ENCODE results near the gene TM4SF18. TPM values are rescaled to one million over a fixed set of nuclear protein-coding genes. Genes with fewer than 3 reads are reported as not detected.

Gene TM4SF18
- total RNA-seq, 2 experiments from 2014 or later: not detected

GRCh38 chr3:149274220-149274619 lies 59.2 kb downstream of the TM4SF18 start:
- Mint-ChIP-seq H3K4me3 (no peak overlapping the region), H3K36me3 (no peaks in the 10 kb centered on the region), H3K27me3 (peaks cover 7% of the 10 kb centered on the region), H3K9me3 (no peaks in the 10 kb centered on the region), H3K27ac (no peak overlapping the region), H3K4me1 (peaks cover 11% of the 10 kb centered on the region)
- POLR2A ChIA-PET: interaction anchor here (1.0 kb wide), 2 partner anchors 145 to 154 kb away, joined by 3 to 4 read pairs; partner anchors contain the start of gene HPS3
- no peak for DNase-seq
- no peak for ATAC-seq (ENCODE audit: low read depth)

DNA sequence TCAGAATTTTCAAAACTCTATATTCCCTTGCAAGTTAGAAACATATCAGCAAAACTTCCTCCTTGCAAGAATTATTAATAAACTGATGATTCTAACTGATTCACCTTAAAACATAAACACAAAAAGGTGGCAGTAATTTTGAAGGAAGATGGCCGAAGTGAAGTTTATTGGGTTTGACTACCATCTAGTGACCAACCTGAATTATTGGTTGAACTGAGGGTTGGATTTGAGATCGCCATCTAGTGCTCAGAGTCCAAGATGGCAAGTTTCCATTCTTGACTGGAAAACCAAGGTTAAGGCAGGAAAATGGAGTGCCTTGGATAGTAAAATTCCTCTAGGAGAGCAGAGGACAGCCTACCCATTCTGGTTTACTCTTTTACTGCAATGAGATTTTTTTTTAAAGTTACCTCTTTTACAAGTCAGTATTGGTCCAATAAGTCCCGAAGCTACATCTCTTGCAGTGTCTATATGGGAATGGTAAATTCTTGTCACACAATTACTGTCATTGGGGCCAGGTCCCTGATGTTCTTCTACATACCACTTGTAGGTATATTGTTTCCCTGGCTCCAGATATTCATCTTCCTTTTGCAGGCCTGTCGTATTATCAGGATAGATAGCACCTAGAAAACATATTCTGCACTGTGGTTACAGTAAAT lies 60.2 kb downstream of the TM4SF18 start:
- DNase-seq: no peak
- POLR2A ChIA-PET: interaction anchor here (0.6 to 1.0 kb wide), 3 partner anchors 49 to 153 kb away, joined by 3 to 4 read pairs (median 3); partner anchors contain the start of gene HPS3

DNA sequence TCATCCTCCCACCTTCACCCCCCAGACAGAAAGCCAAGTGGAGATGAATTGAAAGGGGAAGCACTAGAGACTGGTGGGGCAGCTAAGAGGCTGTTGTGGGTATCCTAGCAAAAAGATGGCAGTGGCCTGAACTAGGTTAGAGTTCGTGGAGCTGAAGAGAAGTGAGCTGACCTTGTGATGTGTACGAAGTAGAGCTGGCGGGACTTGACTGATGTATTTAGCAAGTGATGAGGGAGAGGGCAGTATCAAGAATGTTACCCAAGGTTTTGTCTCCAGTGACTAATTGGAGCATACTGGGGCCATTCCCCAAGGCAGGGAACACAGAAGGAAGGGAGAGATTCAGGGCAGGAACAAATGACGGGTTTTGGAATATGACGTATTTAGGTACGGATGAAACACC lies 61.8 kb downstream of the TM4SF18 start:
- Mint-ChIP-seq H3K36me3 (no peaks in the 10 kb centered on the region), H3K4me1 (peaks cover 2% of the 10 kb centered on the region), H3K4me3 (no peak overlapping the region), H3K27me3 (peaks cover 7% of the 10 kb centered on the region), H3K27ac (no peak overlapping the region), H3K9me3 (no peaks in the 10 kb centered on the region)
- DNase-seq (no peak), ATAC-seq (ENCODE audit: low read depth) (no peak)
- POLR2A ChIA-PET: no interaction called here

More for the DNA sequence above, 60.2 kb downstream of the TM4SF18 start:
- H3K27ac Mint-ChIP-seq: no peak overlapping the region
- H3K9me3 Mint-ChIP-seq: no peaks in the 10 kb centered on the region
- no peak overlapping the region for H3K4me3 Mint-ChIP-seq
- peaks cover 11% of the 10 kb centered on the region for H3K4me1 Mint-ChIP-seq
- peak; percentile 60 for ATAC-seq (ENCODE audit: low read depth)
- peaks cover 7% of the 10 kb centered on the region for H3K27me3 Mint-ChIP-seq
- no peaks in the 10 kb centered on the region for H3K36me3 Mint-ChIP-seq

DNA sequence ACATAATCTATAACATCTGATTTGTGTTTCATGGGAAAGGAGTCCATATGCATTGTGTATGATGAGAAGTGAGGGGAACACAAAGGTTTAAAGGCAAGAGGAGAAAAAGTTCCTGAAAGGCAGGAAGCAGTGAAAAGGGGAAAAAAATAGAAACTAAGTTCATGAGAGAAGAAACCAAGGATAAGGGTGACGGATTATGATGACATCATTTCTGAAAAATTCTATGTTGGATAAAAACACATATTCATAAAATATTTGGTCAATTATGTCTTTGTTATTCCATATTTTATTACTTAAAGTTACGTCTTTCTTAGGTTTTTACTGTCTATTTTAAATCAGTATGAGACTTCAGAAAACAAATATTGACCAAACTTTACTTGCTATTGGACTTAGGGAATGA lies 63.3 kb downstream of the TM4SF18 start:
- POLR2A ChIA-PET: no interaction called here
- ATAC-seq (ENCODE audit: low read depth): no peak
- no peaks in the 10 kb centered on the region for H3K9me3 Mint-ChIP-seq
- H3K4me3 Mint-ChIP-seq: no peak overlapping the region
- no peaks in the 10 kb centered on the region for H3K4me1 Mint-ChIP-seq
- H3K27me3 Mint-ChIP-seq: peaks cover 3% of the 10 kb centered on the region
- H3K36me3 Mint-ChIP-seq: no peaks in the 10 kb centered on the region
- H3K27ac Mint-ChIP-seq: no peak overlapping the region
- DNase-seq: no peak

DNA sequence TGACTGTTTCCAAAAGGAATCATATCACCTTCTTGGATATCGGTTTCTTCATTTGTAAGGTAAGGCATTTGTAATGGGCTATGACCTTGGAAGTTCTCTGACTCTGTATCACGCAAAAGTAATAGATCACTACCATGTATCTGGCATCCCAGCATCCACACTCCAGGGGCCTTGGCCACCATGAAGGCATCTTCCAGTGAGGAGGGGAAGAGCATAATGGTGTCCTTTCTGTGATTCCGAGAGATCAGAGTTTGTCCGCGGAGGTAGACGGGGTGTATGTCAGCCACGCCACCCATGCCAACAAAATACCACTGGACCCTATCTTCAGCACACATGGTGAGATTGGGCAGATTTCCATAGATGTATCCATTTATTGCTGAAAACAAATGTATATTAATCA lies 63.7 kb downstream of the TM4SF18 start:
- no peak for ATAC-seq (ENCODE audit: low read depth)
- DNase-seq: no peak
- Mint-ChIP-seq H3K4me1 (no peaks in the 10 kb centered on the region), H3K9me3 (no peaks in the 10 kb centered on the region), H3K4me3 (no peak overlapping the region), H3K36me3 (no peaks in the 10 kb centered on the region), H3K27ac (no peak overlapping the region), H3K27me3 (peaks cover 2% of the 10 kb centered on the region)
- POLR2A ChIA-PET: no interaction called here

Other genes starting within 250 kb of the TM4SF18 start
- 10 to 100 TPM; 30.3 to 34.3 TPM for gene HLTF, start 247.1 kb downstream of the TM4SF18 start, total RNA-seq
- gene HPS3, start 204.0 kb downstream of the TM4SF18 start, total RNA-seq: 10 to 100 TPM; 35.8 to 37.4 TPM
- not detected for gene CP, start 111.8 kb downstream of the TM4SF18 start, total RNA-seq
- gene TM4SF1, start 44.0 kb upstream of the TM4SF18 start, total RNA-seq: not detected
- gene TM4SF4, start 141.1 kb upstream of the TM4SF18 start, total RNA-seq: not detected